Transverse colon (tissue), 4 donors: Measurements from ENCODE around the gene MCC. TPM values are rescaled to one million over a fixed set of nuclear protein-coding genes. Genes with fewer than 3 reads are reported as not detected.

ENCODE experiments used
- DNase-seq: peaks from one replicate; pipeline ENCODE4 v3.0.0-alpha.2; 2019
- H3K27ac ChIP-seq, 4 donors: fragments of 200-600 bp; sonication (generic); 2 replicates each; pipeline ENCODE4 v1.5.1; 2016 to 2018; ENCODE audit warnings: inconsistent platforms in 4 of 4
- H3K27me3 ChIP-seq: fragments of 200-600 bp; sonication (generic); 2 replicates; pipeline ENCODE4 v1.5.1; 2017; ENCODE audit warnings: inconsistent platforms
- H3K36me3 ChIP-seq, 4 donors: fragments of 200-600 bp; sonication (generic); 2 replicates each; pipeline ENCODE4 v1.5.1; 2017 to 2019; ENCODE audit warnings: inconsistent platforms in 4 of 4
- H3K4me1 ChIP-seq, 4 donors: fragments of 200-600 bp; sonication (generic); 2 replicates each; pipeline ENCODE4 v1.5.1; 2017 to 2020; ENCODE audit warnings: inconsistent platforms in 4 of 4
- H3K4me3 ChIP-seq, 4 donors: fragments of 200-600 bp; sonication (generic); 1 replicate in 1 of 4; 2 replicates in 3 of 4; pipeline versions ENCODE4 v1.5.1 to v1.6.1; 2017 to 2019; ENCODE audit warnings: inconsistent platforms in 4 of 4
- H3K9me3 ChIP-seq, 2 donors: fragments of 200-600 bp; sonication (generic); 2 replicates each; pipeline ENCODE4 v1.5.1; 2017 to 2019; ENCODE audit warnings: inconsistent platforms in 2 of 2
- EP300 ChIP-seq: sonication (generic); formaldehyde crosslinking; IDR thresholded peaks from one replicate; pipeline ENCODE4 v1.6.1; 2017; ENCODE audit warnings: antibody characterized with exemption, low read depth
- POLR2A ChIP-seq: fragments of 450-650 bp; IDR thresholded peaks from one replicate; pipeline ENCODE4 v1.6.1; 2016; ENCODE audit warnings: antibody characterized with exemption, mild to moderate bottlenecking, moderate library complexity
- POLR2AphosphoS5 ChIP-seq, 3 donors: sonication (generic); formaldehyde crosslinking; IDR thresholded peaks; one replicate each; pipeline ENCODE4 v1.6.1; 2016; ENCODE audit warnings: antibody characterized with exemption in 3 of 3
- WGBS, 2 donors: methylation state at CpG; one replicate each; pipeline ENCODE4 v1.1.5; 2018; ENCODE audit warnings: low coverage in 1 of 2; 5-methylcytosine and 5-hydroxymethylcytosine counted together
- in situ Hi-C, 4 donors: fragments of 200-750 bp; cut with MboI; loops; one replicate each; pipeline versions ENCODE4 v1.15.0 to v1.15.1; 2017; ENCODE audit warnings: low sequenced_read_pairs in 3 of 4, low pct_ligation_motif_present in 1 of 4, low pct_unique_long_range_greater_than_20kb in 1 of 4
- intact Hi-C: fragments of 100-400 bp; cut with DNase I; formaldehyde crosslinking; loops from one replicate; pipeline ENCODE4 v1.15.1; 2023; ENCODE audit warnings: low total_unique reads
- total RNA-seq, 4 donors: library from RNA; depleted of rRNA; stranded (reverse); fragments of >200 nt; gene quantifications; one replicate each; pipeline ENCODE4 v1.1.0, GENCODE V29; 2016
- TF ChIP-seq, protein P1 (sequence below), 5 experiments: fragments of 200-600 bp in 3 of 5; fragments of 450-650 bp in 2 of 5; sonication (generic) in 3 of 5; IDR thresholded peaks; 1 replicate in 2 of 5; 2 replicates in 3 of 5; pipeline ENCODE4 v1.5.1; 2016 to 2017; ENCODE audit warnings: antibody characterized with exemption in 5 of 5, inconsistent platforms in 3 of 5, mild to moderate bottlenecking in 2 of 5, moderate library complexity in 1 of 5

MCC gene
- total RNA-seq, 4 donors from 2014 or later: 2.6 to 28.4 (median 16.4) TPM

DNA sequence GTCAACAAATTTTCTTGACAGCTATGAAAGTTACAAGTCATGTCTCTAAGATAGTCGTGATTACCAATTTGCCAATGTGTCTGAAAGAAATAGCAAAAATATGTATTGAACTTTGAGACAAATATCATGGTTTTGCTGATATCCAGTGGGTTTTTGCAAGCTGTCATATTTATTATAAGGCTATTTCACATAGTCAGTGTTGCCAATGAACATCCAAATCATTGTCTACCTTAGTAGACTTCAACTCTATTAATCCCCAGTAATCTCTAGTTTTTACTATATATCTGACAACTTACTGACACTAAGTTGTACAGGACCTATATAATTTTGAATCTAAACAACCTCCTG lies 256.6 kb downstream of the MCC start:
- intact Hi-C loops (no loop called here), in situ Hi-C loops (no loop called here)
- Histone ChIP-seq H3K36me3 (no peaks in the 10 kb centered on the region), H3K4me3 (no peak overlapping the region), H3K9me3 (no peaks in the 10 kb centered on the region), H3K27ac (no peak overlapping the region), H3K27me3 (no peaks in the 10 kb centered on the region), H3K4me1 (peaks cover 0 to 11% (median 0%) of the 10 kb centered on the region in 4 donors)
- TF ChIP-seq POLR2AphosphoS5 (IDR thresholded peaks at IDR 0.05) (no peak), POLR2A (no peak), EP300 (no peak)
- TF ChIP-seq, protein P1, sequence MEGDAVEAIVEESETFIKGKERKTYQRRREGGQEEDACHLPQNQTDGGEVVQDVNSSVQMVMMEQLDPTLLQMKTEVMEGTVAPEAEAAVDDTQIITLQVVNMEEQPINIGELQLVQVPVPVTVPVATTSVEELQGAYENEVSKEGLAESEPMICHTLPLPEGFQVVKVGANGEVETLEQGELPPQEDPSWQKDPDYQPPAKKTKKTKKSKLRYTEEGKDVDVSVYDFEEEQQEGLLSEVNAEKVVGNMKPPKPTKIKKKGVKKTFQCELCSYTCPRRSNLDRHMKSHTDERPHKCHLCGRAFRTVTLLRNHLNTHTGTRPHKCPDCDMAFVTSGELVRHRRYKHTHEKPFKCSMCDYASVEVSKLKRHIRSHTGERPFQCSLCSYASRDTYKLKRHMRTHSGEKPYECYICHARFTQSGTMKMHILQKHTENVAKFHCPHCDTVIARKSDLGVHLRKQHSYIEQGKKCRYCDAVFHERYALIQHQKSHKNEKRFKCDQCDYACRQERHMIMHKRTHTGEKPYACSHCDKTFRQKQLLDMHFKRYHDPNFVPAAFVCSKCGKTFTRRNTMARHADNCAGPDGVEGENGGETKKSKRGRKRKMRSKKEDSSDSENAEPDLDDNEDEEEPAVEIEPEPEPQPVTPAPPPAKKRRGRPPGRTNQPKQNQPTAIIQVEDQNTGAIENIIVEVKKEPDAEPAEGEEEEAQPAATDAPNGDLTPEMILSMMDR (IDR thresholded peaks at IDR 0.05): no peak
- DNase-seq: no peak
- whole genome bisulfite sequencing, 2 donors: 62 to 87% methylated on average over 1 of the region's 1 CpG

DNA sequence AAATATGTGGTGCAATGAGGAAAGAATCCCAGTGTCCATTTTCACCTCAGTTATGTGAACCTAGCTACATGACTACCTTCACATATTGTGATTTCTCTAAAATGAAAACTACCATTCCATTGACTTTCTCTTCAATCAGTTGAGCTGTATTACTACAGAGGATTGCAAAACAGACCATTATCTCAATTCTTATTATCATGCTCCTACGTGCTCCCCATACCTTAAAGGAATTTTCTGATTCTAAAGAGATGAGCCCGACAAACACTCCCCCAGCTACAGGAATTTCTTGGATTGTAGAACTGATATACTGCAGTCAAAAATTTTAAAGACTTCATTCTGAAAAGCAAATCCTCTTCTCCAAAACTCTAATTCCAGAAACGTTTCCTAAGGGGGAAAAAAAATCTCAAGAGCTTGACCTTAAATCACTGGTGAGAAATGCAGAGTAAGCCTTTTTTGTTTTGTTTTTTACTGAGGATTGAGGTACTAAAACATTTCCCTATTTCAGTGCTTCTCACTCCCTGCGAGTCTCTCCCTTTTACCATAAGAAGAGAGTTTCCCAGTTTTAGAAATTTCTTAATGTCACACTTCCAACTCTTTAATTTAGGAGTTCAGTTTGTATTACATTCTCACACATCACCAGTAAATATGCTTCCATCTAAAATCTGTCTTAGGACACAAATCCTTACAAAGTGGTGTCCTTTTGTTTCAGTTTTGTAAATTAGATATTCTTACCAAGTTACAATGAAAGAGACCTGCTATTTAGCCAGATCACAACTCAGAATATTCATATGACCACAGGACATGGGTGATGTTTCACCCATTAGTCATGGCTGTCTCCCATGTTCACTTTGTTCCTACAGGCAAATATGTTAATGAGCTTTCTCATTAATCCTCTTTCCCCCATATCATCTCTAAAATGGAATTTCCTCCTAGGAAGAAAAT lies 257.3 kb downstream of the MCC start:
- no peak overlapping the region for H3K27ac ChIP-seq
- H3K4me3 ChIP-seq: no peak overlapping the region
- intact Hi-C loops (no loop called here), in situ Hi-C loops (no loop called here)
- H3K9me3 ChIP-seq: no peaks in the 10 kb centered on the region
- no peak for TF ChIP-seq POLR2A
- no peak for TF ChIP-seq POLR2AphosphoS5 (IDR thresholded peaks at IDR 0.05)
- TF ChIP-seq, protein P1 (IDR thresholded peaks at IDR 0.05): no peak
- no peak for TF ChIP-seq EP300
- no peaks in the 10 kb centered on the region for H3K36me3 ChIP-seq
- peaks cover 0 to 11% (median 0%) of the 10 kb centered on the region in 4 donors for H3K4me1 ChIP-seq
- DNase-seq: no peak
- WGBS, 2 donors: 67 to 70% methylated on average over 3 to 4 of the region's 4 CpGs
- no peaks in the 10 kb centered on the region for H3K27me3 ChIP-seq

DNA sequence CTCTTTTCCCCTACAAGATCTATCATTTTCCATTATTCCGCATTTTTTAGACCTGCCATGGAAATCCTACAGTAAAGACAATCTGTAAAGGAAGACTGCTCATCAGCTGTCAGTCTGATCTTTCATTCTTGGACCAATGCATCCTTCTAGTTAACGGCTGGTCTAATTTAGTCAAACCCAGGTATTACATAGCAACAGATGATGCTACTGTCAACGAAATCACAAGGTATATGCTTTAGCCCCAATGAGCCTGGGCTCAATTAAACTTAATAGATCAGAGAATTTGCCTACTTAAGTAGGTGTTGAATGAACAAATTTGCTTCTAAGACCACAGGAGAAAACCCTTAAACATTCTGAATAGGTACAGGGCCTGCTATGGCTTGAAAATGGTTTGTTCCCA lies 260.5 kb downstream of the MCC start:
- no peaks in the 10 kb centered on the region for H3K36me3 ChIP-seq
- H3K27ac ChIP-seq: no peak overlapping the region
- H3K27me3 ChIP-seq: no peaks in the 10 kb centered on the region
- no peak overlapping the region for H3K4me3 ChIP-seq
- H3K9me3 ChIP-seq: no peaks in the 10 kb centered on the region
- no peak for DNase-seq
- intact Hi-C loops: no loop called here
- 54 to 55% methylated on average over 3 of the region's 3 CpGs for WGBS, 2 donors
- TF ChIP-seq, protein P1 (IDR thresholded peaks at IDR 0.05): no peak
- TF ChIP-seq POLR2AphosphoS5 (IDR thresholded peaks at IDR 0.05) (no peak), EP300 (no peak), POLR2A (no peak)
- in situ Hi-C loops: no loop called here
- H3K4me1 ChIP-seq: peaks cover 0 to 6% (median 0%) of the 10 kb centered on the region in 4 donors

DNA sequence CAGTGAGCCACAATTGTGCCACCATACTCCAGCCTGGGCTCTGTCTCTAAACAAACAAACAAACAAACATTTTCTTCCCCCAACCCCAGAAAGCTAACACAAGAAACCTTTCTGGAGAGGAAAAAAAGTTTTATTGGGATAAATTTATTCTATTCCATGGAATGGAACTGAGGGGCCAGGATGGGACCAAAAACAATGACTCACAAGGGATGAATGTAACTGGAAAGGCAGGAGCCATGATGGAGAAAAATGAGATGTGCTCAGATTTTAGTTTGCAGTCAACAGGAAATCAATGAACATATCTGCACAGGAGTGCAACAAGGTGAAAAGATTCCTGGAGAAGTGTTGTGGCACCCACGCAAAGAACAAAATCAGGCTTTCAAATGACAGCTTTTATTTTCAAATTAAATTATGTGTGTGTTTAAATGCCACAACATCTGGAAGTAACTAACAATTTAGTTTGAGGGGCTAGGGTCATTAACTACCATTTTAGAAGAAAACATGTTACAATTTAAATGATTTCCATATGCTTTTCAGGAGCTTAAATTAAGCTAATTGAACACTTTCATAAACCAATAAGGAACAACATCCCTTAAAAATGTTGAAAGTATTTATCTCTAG lies 262.0 kb downstream of the MCC start:
- intact Hi-C loops (no loop called here), in situ Hi-C loops (no loop called here)
- Histone ChIP-seq H3K4me3 (no peak overlapping the region), H3K9me3 (no peaks in the 10 kb centered on the region), H3K27me3 (no peaks in the 10 kb centered on the region), H3K36me3 (no peaks in the 10 kb centered on the region), H3K27ac (no peak overlapping the region), H3K4me1 (no peaks in the 10 kb centered on the region)
- TF ChIP-seq, protein P1 (IDR thresholded peaks at IDR 0.05): no peak
- TF ChIP-seq EP300: no peak
- TF ChIP-seq POLR2A: no peak
- 89 to 92% methylated on average over 1 of the region's 1 CpG for WGBS, 2 donors
- no peak for DNase-seq
